Measurements from ENCODE around the gene MTAP.

The MTAP gene

GRCh38 chr9:21965401-21965951 lies 163.0 kb downstream of the MTAP start:
- in situ Hi-C loops (cut with MboI; ENCODE audit: low sequenced_read_pairs) = loop anchor here (25.0 kb wide), 1 partner anchor 128 kb away; no protein-coding TSS in a partner anchor

- in situ Hi-C loops (cut with MboI; ENCODE audit: low sequenced_read_pairs) = loop anchor here (25.0 kb wide), 1 partner anchor 129 kb away; no protein-coding TSS in a partner anchor
Measured at GRCh38 chr9:21966140-21966851, 163.9 kb downstream of the MTAP start.

- in situ Hi-C loops (cut with MboI; ENCODE audit: low sequenced_read_pairs) = loop anchor here (25.0 kb wide), 1 partner anchor 130 kb away; no protein-coding TSS in a partner anchor
Measured at GRCh38 chr9:21967169-21967568, 164.7 kb downstream of the MTAP start.

- in situ Hi-C loops (cut with MboI; ENCODE audit: low sequenced_read_pairs) = loop anchor here (25.0 kb wide), 1 partner anchor 130 kb away; no protein-coding TSS in a partner anchor
Measured at GRCh38 chr9:21967702-21968101, 165.3 kb downstream of the MTAP start.

- in situ Hi-C loops (cut with MboI; ENCODE audit: low sequenced_read_pairs) = loop anchor here (25.0 kb wide), 1 partner anchor 131 kb away; no protein-coding TSS in a partner anchor
Measured at GRCh38 chr9:21968331-21969010, 166.0 kb downstream of the MTAP start.

GRCh38 chr9:21969011-21969940 lies 166.8 kb downstream of the MTAP start:
- in situ Hi-C loops (cut with MboI; ENCODE audit: low sequenced_read_pairs) = loop anchor here (25.0 kb wide), 1 partner anchor 132 kb away; no protein-coding TSS in a partner anchor

GRCh38 chr9:21969951-21970799 lies 167.7 kb downstream of the MTAP start:
- in situ Hi-C loops (cut with MboI; ENCODE audit: low sequenced_read_pairs) = loop anchor here (25.0 kb wide), 1 partner anchor 133 kb away; no protein-coding TSS in a partner anchor

GRCh38 chr9:21970800-21971640 lies 168.6 kb downstream of the MTAP start:
- in situ Hi-C loops (cut with MboI; ENCODE audit: low sequenced_read_pairs) = loop anchor here (25.0 kb wide), 1 partner anchor 134 kb away; no protein-coding TSS in a partner anchor

GRCh38 chr9:21972361-21972760 lies 169.9 kb downstream of the MTAP start:
- in situ Hi-C loops (cut with MboI; ENCODE audit: low sequenced_read_pairs) = loop anchor here (25.0 kb wide), 1 partner anchor 135 kb away; no protein-coding TSS in a partner anchor

GRCh38 chr9:21974343-21974721 lies 171.9 kb downstream of the MTAP start:
- in situ Hi-C loops (cut with MboI; ENCODE audit: low sequenced_read_pairs) = loop anchor here (25.0 kb wide), 1 partner anchor 137 kb away; no protein-coding TSS in a partner anchor

- in situ Hi-C loops (cut with MboI; ENCODE audit: low sequenced_read_pairs) = loop anchor here (25.0 kb wide), 2 partner anchors 138 to 237 kb away; no protein-coding TSS in a partner anchor
Measured at GRCh38 chr9:21974722-21975409, 172.4 kb downstream of the MTAP start.

- in situ Hi-C loops (cut with MboI; ENCODE audit: low sequenced_read_pairs) = loop anchor here (25.0 kb wide), 1 partner anchor 236 kb away; no protein-coding TSS in a partner anchor
Measured at GRCh38 chr9:21976334-21976875, 174.0 kb downstream of the MTAP start.

GRCh38 chr9:21982391-21982790 lies 180.0 kb downstream of the MTAP start:
- in situ Hi-C loops (cut with MboI; ENCODE audit: low sequenced_read_pairs) = loop anchor here (25.0 kb wide), 1 partner anchor 230 kb away; no protein-coding TSS in a partner anchor

GRCh38 chr9:21982861-21983560 lies 180.6 kb downstream of the MTAP start:
- in situ Hi-C loops (cut with MboI; ENCODE audit: low sequenced_read_pairs) = loop anchor here (25.0 kb wide), 1 partner anchor 229 kb away; no protein-coding TSS in a partner anchor

GRCh38 chr9:21983561-21983935 lies 181.1 kb downstream of the MTAP start:
- in situ Hi-C loops (cut with MboI; ENCODE audit: low sequenced_read_pairs) = loop anchor here (25.0 kb wide), 1 partner anchor 229 kb away; no protein-coding TSS in a partner anchor

GRCh38 chr9:21984101-21984500 lies 181.7 kb downstream of the MTAP start:
- in situ Hi-C loops (cut with MboI; ENCODE audit: low sequenced_read_pairs) = loop anchor here (25.0 kb wide), 1 partner anchor 228 kb away; no protein-coding TSS in a partner anchor
